Stomach (tissue), 4 donors: ENCODE results near the gene AHCYL2.

ENCODE experiments used
- CTCF ChIP-seq, 7 experiments: fragments of 450-650 bp in 4 of 7; fragments of 200-600 bp in 3 of 7; sonication (generic) in 3 of 7; IDR thresholded peaks; one replicate each; pipeline ENCODE4 v1.5.1; 2016 to 2019; ENCODE audit warnings: antibody characterized with exemption in 7 of 7, control low read depth in 2 of 7, mild to moderate bottlenecking in 1 of 7
- POLR2A ChIP-seq, 4 donors: fragments of 450-650 bp; IDR thresholded peaks; one replicate each; pipeline ENCODE4 v1.6.1; 2016; ENCODE audit warnings: antibody characterized with exemption in 4 of 4, control low read depth in 2 of 4, mild to moderate bottlenecking in 1 of 4, moderate library complexity in 1 of 4

DNA sequence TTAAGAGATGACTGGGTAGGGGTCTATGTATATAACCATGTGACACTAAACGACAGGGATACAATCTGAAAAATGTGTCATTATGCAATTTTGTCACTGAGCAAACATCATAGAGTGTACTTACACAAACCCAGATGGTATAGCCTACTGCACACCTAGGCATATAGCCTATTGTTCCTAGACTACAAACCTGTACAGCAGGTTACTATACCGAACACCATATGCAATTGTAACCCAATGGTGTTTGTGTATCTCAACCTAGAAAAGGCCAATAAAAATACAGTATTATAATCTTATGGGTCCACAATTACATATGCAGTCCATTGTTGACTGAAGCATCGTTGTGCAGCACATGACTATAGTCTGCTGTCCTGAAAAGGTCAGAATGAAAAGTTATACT, 232.3 kb downstream of the AHCYL2 start:
- TF ChIP-seq CTCF (IDR thresholded peaks at IDR 0.05) = no peak
- no peak for TF ChIP-seq POLR2A (IDR thresholded peaks at IDR 0.05)
